HepG2 (cell line): ENCODE measurements around the gene IL17C. TPM values are rescaled to one million over a fixed set of nuclear protein-coding genes. Genes with fewer than 3 reads are reported as not detected.

Source experiments
- CEBPG ChIP-seq: IDR thresholded peaks from 2 replicates; pipeline ENCODE4 v1.6.1; 2016
- DMAP1 ChIP-seq: IDR thresholded peaks from 2 replicates; pipeline ENCODE4 v1.6.1; 2016
- ELF3 ChIP-seq: IDR thresholded peaks from 2 replicates; pipeline ENCODE4 v1.6.1; 2016; ENCODE audit warnings: missing genetic modification reagents, missing compliant biosample characterization
- GTF3A ChIP-seq: sonication (generic); formaldehyde crosslinking; conservative IDR thresholded peaks from 2 replicates; pipeline ENCODE4 v1.4.0; 2020; ENCODE audit warnings: mild to moderate bottlenecking, missing genetic modification reagents
- IKZF5 ChIP-seq: IDR thresholded peaks from 2 replicates; pipeline ENCODE4 v1.6.1; 2018; ENCODE audit warnings: missing genetic modification reagents, mild to moderate bottlenecking, missing compliant biosample characterization
- MTF2 ChIP-seq: sonication (generic); formaldehyde crosslinking; IDR thresholded peaks from 2 replicates; pipeline ENCODE4 v1.5.0; 2020; ENCODE audit warnings: missing genetic modification reagents, borderline replicate concordance
- NR2C2 ChIP-seq: sonication (generic); formaldehyde crosslinking; IDR thresholded peaks from 2 replicates; pipeline ENCODE4 v1.4.0; 2020; ENCODE audit warnings: missing genetic modification reagents, mild to moderate bottlenecking, moderate library complexity, borderline replicate concordance
- SIX1 ChIP-seq: sonication (generic); formaldehyde crosslinking; IDR thresholded peaks from 2 replicates; pipeline ENCODE4 v1.4.0; 2020; ENCODE audit warnings: missing genetic modification reagents, borderline replicate concordance
- SOX6 ChIP-seq, 2 experiments: fragments of 450-650 bp in 1 of 2; sonication (generic) in 1 of 2; formaldehyde crosslinking in 1 of 2; IDR thresholded peaks; 2 replicates each; pipeline versions ENCODE4 v1.4.0 to v1.6.1; 2017 to 2020; ENCODE audit warnings: antibody characterized with exemption in 1 of 2, mild to moderate bottlenecking in 1 of 2, missing genetic modification reagents in 1 of 2
- THAP11 ChIP-seq: IDR thresholded peaks from 2 replicates; pipeline ENCODE4 v1.6.1; 2016; ENCODE audit warnings: missing biosample characterization, missing genetic modification reagents
- YEATS4 ChIP-seq: sonication (generic); formaldehyde crosslinking; IDR thresholded peaks from 2 replicates; pipeline ENCODE4 v1.4.0; 2020; ENCODE audit warnings: missing genetic modification reagents, borderline replicate concordance
- ZNF496 ChIP-seq: sonication (generic); formaldehyde crosslinking; IDR thresholded peaks from 2 replicates; pipeline ENCODE4 v1.8.1; 2023; ENCODE audit warnings: mild to moderate bottlenecking, moderate library complexity, missing genetic modification reagents; ENCODE audit not compliant: insufficient replicate concordance
- ZNF580 ChIP-seq: IDR thresholded peaks from 2 replicates; pipeline ENCODE4 v1.6.1; 2016; ENCODE audit warnings: low read depth, borderline replicate concordance
- ZUFSP ChIP-seq: sonication (generic); formaldehyde crosslinking; IDR thresholded peaks from 2 replicates; pipeline ENCODE4 v1.9.0; 2021; ENCODE audit warnings: missing genetic modification reagents, mild to moderate bottlenecking, borderline replicate concordance
- polyA plus RNA-seq, 8 experiments: library from polyadenylated mRNA; depleted of rRNA in 3 of 8; stranded (reverse) in 7 of 8; unstranded in 1 of 8; fragments of >200 nt; fragmentation: Illumina TruSeq in 4 of 8; extraction: Trizol in 4 of 8; gene quantifications; 2 replicates each; pipeline versions ENCODE4 v1.2.1 to v1.2.3, GENCODE V29; 2011 to 2016; ENCODE audit warnings: low read depth in 4 of 8, missing spikeins in 1 of 8, mixed read lengths in 1 of 8; ENCODE audit not compliant: insufficient read depth in 1 of 8
- total RNA-seq, 5 experiments: library from RNA; depleted of rRNA; stranded (reverse); fragments of >200 nt; fragmentation: Illumina TruSeq; extraction: Trizol; gene quantifications; 2 replicates each; pipeline ENCODE4 v1.2.3, GENCODE V29; 2016; ENCODE audit warnings: low read depth in 1 of 5
- TF ChIP-seq, protein P1 (sequence below): IDR thresholded peaks from 2 replicates; pipeline ENCODE4 v1.6.1; 2016
- TF ChIP-seq, protein P2 (sequence below): sonication (generic); formaldehyde crosslinking; IDR thresholded peaks from 2 replicates; pipeline ENCODE4 v1.4.0; 2020; ENCODE audit warnings: mild to moderate bottlenecking, missing genetic modification reagents, borderline replicate concordance
- TF ChIP-seq, protein P3 (sequence below): sonication (generic); formaldehyde crosslinking; IDR thresholded peaks from 2 replicates; pipeline ENCODE4 v1.5.0; 2020; ENCODE audit warnings: missing genetic modification reagents, mild to moderate bottlenecking, borderline replicate concordance

Gene IL17C
- total and polyA plus RNA-seq, 2 of the 13 experiments (the other 11 are each of a cell fraction or from before 2014, with no cell fraction given), result not detected

- TF ChIP-seq, protein P1, sequence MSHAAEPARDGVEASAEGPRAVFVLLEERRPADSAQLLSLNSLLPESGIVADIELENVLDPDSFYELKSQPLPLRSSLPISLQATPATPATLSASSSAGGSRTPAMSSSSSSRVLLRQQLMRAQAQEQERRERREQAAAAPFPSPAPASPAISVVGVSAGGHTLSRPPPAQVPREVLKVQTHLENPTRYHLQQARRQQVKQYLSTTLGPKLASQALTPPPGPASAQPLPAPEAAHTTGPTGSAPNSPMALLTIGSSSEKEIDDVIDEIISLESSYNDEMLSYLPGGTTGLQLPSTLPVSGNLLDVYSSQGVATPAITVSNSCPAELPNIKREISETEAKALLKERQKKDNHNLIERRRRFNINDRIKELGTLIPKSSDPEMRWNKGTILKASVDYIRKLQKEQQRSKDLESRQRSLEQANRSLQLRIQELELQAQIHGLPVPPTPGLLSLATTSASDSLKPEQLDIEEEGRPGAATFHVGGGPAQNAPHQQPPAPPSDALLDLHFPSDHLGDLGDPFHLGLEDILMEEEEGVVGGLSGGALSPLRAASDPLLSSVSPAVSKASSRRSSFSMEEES (CRISPR knock-in tag), result no peak
- TF ChIP-seq SOX6 (IDR thresholded peaks at IDR 0.05), result no peak
- peak; percentile 61 for TF ChIP-seq SOX6 (CRISPR knock-in tag; IDR thresholded peaks at IDR 0.05)
- TF ChIP-seq MTF2 (CRISPR knock-in tag), result no peak
- TF ChIP-seq, protein P2, sequence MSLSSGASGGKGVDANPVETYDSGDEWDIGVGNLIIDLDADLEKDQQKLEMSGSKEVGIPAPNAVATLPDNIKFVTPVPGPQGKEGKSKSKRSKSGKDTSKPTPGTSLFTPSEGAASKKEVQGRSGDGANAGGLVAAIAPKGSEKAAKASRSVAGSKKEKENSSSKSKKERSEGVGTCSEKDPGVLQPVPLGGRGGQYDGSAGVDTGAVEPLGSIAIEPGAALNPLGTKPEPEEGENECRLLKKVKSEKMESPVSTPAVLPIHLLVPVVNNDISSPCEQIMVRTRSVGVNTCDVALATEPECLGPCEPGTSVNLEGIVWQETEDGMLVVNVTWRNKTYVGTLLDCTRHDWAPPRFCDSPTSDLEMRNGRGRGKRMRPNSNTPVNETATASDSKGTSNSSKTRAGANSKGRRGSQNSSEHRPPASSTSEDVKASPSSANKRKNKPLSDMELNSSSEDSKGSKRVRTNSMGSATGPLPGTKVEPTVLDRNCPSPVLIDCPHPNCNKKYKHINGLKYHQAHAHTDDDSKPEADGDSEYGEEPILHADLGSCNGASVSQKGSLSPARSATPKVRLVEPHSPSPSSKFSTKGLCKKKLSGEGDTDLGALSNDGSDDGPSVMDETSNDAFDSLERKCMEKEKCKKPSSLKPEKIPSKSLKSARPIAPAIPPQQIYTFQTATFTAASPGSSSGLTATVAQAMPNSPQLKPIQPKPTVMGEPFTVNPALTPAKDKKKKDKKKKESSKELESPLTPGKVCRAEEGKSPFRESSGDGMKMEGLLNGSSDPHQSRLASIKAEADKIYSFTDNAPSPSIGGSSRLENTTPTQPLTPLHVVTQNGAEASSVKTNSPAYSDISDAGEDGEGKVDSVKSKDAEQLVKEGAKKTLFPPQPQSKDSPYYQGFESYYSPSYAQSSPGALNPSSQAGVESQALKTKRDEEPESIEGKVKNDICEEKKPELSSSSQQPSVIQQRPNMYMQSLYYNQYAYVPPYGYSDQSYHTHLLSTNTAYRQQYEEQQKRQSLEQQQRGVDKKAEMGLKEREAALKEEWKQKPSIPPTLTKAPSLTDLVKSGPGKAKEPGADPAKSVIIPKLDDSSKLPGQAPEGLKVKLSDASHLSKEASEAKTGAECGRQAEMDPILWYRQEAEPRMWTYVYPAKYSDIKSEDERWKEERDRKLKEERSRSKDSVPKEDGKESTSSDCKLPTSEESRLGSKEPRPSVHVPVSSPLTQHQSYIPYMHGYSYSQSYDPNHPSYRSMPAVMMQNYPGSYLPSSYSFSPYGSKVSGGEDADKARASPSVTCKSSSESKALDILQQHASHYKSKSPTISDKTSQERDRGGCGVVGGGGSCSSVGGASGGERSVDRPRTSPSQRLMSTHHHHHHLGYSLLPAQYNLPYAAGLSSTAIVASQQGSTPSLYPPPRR (CRISPR knock-in tag), result peak; percentile 64; the same call in 1 of the 2 replicates
- no peak for TF ChIP-seq GTF3A (CRISPR knock-in tag)
- TF ChIP-seq NR2C2 (CRISPR knock-in tag), result peak; percentile 97
- no peak for TF ChIP-seq CEBPG (CRISPR knock-in tag)
- TF ChIP-seq THAP11 (CRISPR knock-in tag), result peak; percentile 57
- no peak for TF ChIP-seq ZNF496
- TF ChIP-seq YEATS4 (CRISPR knock-in tag), result no peak; the same call in 1 of the 2 replicates
- peak; percentile 51 for TF ChIP-seq DMAP1
- peak; percentile 84 for TF ChIP-seq ELF3 (CRISPR knock-in tag)
- TF ChIP-seq ZNF580 (CRISPR knock-in tag), result peak; percentile 50; the same call in 1 of the 2 replicates
- TF ChIP-seq IKZF5 (CRISPR knock-in tag), result peak; percentile 51; the same call in 1 of the 2 replicates
- TF ChIP-seq, protein P3, sequence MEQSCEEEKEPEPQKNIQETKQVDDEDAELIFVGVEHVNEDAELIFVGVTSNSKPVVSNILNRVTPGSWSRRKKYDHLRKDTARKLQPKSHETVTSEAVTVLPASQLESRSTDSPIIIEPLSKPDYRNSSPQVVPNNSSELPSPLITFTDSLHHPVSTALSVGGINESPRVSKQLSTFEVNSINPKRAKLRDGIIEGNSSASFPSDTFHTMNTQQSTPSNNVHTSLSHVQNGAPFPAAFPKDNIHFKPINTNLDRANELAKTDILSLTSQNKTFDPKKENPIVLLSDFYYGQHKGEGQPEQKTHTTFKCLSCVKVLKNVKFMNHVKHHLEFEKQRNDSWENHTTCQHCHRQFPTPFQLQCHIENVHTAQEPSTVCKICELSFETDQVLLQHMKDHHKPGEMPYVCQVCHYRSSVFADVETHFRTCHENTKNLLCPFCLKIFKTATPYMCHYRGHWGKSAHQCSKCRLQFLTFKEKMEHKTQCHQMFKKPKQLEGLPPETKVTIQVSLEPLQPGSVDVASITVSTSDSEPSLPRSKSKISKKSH, result peak; percentile 15; the same call in 1 of the 2 replicates
- no peak for TF ChIP-seq ZUFSP
- no peak for TF ChIP-seq SIX1 (CRISPR knock-in tag)
Observed at GRCh38 chr16:88618182-88618955, 20.0 kb upstream of the IL17C start (continued).
